Measurements from ENCODE around the gene TBK1. TPM values are rescaled to one million over a fixed set of nuclear protein-coding genes. Genes with fewer than 3 reads are reported as not detected.

The TBK1 gene
- total RNA-seq, 3 donors from 2014 or later (not counting 1 experiment from before 2014, with no cell fraction given) = 48.4 to 57.1 (median 48.8) TPM

DNA sequence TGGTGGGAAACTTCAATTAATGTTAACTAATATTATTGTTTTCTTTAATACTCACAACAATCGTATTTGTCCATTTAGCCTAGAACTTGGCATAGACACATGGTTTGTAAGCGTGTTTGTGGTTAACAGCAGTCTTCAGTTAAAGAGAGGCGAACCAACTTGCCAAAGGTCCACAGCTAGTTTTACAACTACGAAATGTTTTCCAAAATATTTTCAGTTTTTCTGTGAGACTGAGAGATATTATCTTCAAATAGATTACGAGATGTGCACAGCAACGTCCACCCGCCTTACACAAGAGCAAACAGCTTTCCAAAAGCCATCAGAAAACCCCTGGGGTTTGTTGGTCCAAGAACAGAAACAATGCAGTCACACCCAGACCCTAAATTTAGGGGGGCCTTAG is 99.8 kb downstream of the TBK1 start:
- no peaks in the 10 kb centered on the region for H3K36me3 Mint-ChIP-seq
- no peaks in the 10 kb centered on the region for H3K36me3 ChIP-seq (ENCODE audit: control insufficient read depth, insufficient read depth, low read length)
- no peak for DNase-seq
- H3K27ac Mint-ChIP-seq = peak overlapping the region in 1 of 2 donors; percentile 63
- no peaks in the 10 kb centered on the region for H3K4me1 ChIP-seq (ENCODE audit: control insufficient read depth, insufficient read depth, low read length)
- no peak overlapping the region for H3K27ac ChIP-seq (ENCODE audit: low read length)
- 59% methylated on average over 6 of the region's 7 CpGs for WGBS (ENCODE audit: insufficient coverage)
- ATAC-seq = peak in 2 of 3 donors; percentile 36 to 61
- no peaks in the 10 kb centered on the region for H3K27me3 Mint-ChIP-seq (ENCODE audit: low read depth in 2 of 2)
- TF ChIP-seq, protein P1, sequence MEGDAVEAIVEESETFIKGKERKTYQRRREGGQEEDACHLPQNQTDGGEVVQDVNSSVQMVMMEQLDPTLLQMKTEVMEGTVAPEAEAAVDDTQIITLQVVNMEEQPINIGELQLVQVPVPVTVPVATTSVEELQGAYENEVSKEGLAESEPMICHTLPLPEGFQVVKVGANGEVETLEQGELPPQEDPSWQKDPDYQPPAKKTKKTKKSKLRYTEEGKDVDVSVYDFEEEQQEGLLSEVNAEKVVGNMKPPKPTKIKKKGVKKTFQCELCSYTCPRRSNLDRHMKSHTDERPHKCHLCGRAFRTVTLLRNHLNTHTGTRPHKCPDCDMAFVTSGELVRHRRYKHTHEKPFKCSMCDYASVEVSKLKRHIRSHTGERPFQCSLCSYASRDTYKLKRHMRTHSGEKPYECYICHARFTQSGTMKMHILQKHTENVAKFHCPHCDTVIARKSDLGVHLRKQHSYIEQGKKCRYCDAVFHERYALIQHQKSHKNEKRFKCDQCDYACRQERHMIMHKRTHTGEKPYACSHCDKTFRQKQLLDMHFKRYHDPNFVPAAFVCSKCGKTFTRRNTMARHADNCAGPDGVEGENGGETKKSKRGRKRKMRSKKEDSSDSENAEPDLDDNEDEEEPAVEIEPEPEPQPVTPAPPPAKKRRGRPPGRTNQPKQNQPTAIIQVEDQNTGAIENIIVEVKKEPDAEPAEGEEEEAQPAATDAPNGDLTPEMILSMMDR (IDR thresholded peaks at IDR 0.05) = no peak
- no peaks in the 10 kb centered on the region for H3K9me3 ChIP-seq (ENCODE audit: control insufficient read depth, insufficient read depth, low read length)
- H3K4me3 ChIP-seq (ENCODE audit: low read length) = no peak overlapping the region
- intact Hi-C loops (cut with micrococcal nuclease) = no loop called here
- H3K9me3 Mint-ChIP-seq = no peaks in the 10 kb centered on the region
- H3K27me3 ChIP-seq (ENCODE audit: control insufficient read depth, insufficient read depth, low read length) = no peaks in the 10 kb centered on the region
- H3K4me3 Mint-ChIP-seq = peak overlapping the region; percentile 69
- peaks cover 22 to 25% of the 10 kb centered on the region in 2 donors for H3K4me1 Mint-ChIP-seq

Other genes with a start within 250 kb of the TBK1 start
- gene KICS2, start 229.8 kb upstream of the TBK1 start, total RNA-seq = 10 to 100 TPM; 14.7 to 19.5 (median 15.6) TPM
- not detected for gene C12orf56, start 61.4 kb upstream of the TBK1 start, total RNA-seq
- 10 to 100 TPM; 39.8 to 51.5 (median 45.0) TPM for gene XPOT, start 47.7 kb upstream of the TBK1 start, total RNA-seq
- 100 to 1,000 TPM in 1 of 3 donors, 10 to 100 TPM in 2; 63.4 to 105 (median 80.5) TPM for gene RASSF3, start 158.4 kb downstream of the TBK1 start, total RNA-seq

All from natural killer cell (primary cell).